NCI-H2081 (cell line): ENCODE measurements around the gene FADS2.

Source experiments
- DNase-seq, 2 experiments: peaks; one replicate each; lab custom pipeline; 2025; lab: John Stamatoyannopoulos, UW

FADS2 gene

GRCh38 chr11:61887839-61888494, 59.9 kb downstream of the FADS2 start:
- DNase-seq: no peak

GRCh38 chr11:61888590-61888989, 60.5 kb downstream of the FADS2 start:
- DNase-seq: no peak

- DNase-seq: no peak
Observed at GRCh38 chr11:61889831-61890230, 61.7 kb downstream of the FADS2 start.

- peak in 1 of 2 experiments; percentile 30 for DNase-seq
Observed at GRCh38 chr11:61890529-61891330, 62.6 kb downstream of the FADS2 start.

GRCh38 chr11:61891331-61892084, 63.4 kb downstream of the FADS2 start, which contains the start of gene FADS3:
Gene FADS3, minus strand, starts transcription at chr11:61891545. Its CDS starts 164 bp downstream, at chr11:61891381.
- peak; percentile 90 to 92 for DNase-seq

GRCh38 chr11:61892085-61892370, 63.9 kb downstream of the FADS2 start:
- DNase-seq: no peak

- no peak for DNase-seq
Observed at GRCh38 chr11:61893981-61894380, 65.9 kb downstream of the FADS2 start.

- DNase-seq: no peak
Observed at GRCh38 chr11:61895046-61895717, 67.1 kb downstream of the FADS2 start.

- DNase-seq: no peak
Observed at GRCh38 chr11:61895718-61896059, 67.6 kb downstream of the FADS2 start.

GRCh38 chr11:61896665-61897386, 68.7 kb downstream of the FADS2 start:
- no peak for DNase-seq

- DNase-seq: peak; percentile 58 to 73
Observed at GRCh38 chr11:61897387-61898246, 69.5 kb downstream of the FADS2 start.

- DNase-seq: no peak
Observed at GRCh38 chr11:61898247-61898582, 70.1 kb downstream of the FADS2 start.

GRCh38 chr11:61899146-61899841, 71.2 kb downstream of the FADS2 start:
- peak; percentile 64 to 74 for DNase-seq

GRCh38 chr11:61900251-61900650, 72.2 kb downstream of the FADS2 start:
- DNase-seq: no peak

GRCh38 chr11:61901397-61901796, 73.3 kb downstream of the FADS2 start:
- no peak for DNase-seq

- no peak for DNase-seq
Observed at GRCh38 chr11:61902313-61902712, 74.2 kb downstream of the FADS2 start.

- no peak for DNase-seq
Observed at GRCh38 chr11:61903845-61904244, 75.7 kb downstream of the FADS2 start.

GRCh38 chr11:61904539-61905048, 76.5 kb downstream of the FADS2 start:
- DNase-seq: no peak

GRCh38 chr11:61905067-61905696, 77.1 kb downstream of the FADS2 start:
- no peak for DNase-seq
